NCI-H1436 treated with DMSO at 0.1 percent for 48 hours (cell line): ENCODE results near the gene DYNC1I1.

Experiments
- DNase-seq: peaks from one replicate; lab custom pipeline; 2025; lab: John Stamatoyannopoulos, UW

DYNC1I1 gene

DNA sequence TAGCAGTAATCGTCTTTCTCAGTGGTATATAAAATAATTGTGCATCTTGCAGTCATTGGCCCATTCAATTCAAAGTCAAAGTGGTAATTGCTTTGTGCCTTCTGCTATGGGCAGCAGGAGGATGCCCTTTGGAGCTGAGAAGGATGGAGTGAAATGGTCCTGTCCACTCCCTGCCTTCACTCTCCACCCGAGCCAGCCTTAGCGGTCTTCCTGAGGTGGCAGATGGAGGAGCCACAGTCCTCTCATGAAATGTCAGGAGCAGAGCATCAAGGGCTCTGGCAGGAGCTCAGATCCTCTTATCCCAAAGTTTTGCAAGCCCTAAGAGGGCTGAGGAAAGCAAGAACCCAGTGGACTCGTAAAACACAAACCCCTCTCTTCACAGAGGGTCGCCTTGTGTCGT, 199.4 kb downstream of the DYNC1I1 start:
- DNase-seq, result no peak

GRCh38 chr7:95972523-95972922, 200.2 kb downstream of the DYNC1I1 start:
- DNase-seq, result no peak

DNA sequence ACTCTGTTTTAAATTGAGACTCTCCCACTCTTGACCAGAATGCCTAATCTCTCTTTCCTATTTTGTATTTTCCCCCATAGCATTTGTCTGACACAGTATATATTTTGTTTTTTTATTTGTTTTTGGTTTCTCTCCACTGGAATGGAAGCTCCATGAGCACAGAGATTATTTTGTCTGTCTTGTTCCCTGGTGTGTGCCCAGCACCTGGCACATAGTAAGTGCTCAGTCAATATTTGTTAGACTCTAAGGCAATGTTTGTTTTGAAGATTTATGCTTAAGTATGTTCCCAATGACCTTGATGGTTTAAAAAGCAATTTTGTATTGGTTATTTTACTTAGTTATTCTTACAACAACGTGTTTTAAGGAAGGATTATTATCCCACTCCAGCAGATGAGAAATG, 201.8 kb downstream of the DYNC1I1 start:
- DNase-seq, result no peak

DNA sequence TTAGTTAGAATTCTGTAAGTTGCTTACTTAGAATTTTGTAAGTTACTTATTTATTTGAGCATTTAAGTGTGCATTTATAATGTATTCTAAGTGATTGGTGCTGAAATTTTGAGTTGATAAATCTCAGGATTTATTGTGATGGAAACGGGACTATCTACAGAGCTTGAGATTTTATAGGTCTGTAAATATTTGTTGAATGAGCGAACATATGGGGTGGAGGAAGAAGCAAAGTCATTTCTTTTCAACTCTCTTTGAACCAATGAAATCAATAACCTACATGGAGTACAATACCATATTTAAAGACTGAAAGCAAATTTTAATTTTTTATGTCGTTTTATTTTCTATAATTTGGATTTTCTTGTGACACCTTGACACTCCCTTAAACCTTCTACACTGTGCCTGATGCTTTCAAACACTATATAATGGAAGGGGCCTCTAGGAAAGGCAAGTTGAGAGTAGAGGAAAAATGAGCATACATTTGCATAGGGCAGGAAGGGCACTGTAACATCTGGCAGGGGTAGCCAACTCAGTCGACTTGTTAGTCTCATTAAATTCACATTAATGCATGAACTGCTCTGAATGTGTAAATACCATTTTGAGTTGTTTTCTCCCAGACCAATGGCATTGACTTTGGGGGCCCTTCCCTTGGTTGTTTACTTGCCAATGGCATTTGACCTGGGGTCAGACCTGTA, 204.2 kb downstream of the DYNC1I1 start:
- no peak for DNase-seq

GRCh38 chr7:95977994-95978393, 205.6 kb downstream of the DYNC1I1 start:
- DNase-seq, result no peak

DNA sequence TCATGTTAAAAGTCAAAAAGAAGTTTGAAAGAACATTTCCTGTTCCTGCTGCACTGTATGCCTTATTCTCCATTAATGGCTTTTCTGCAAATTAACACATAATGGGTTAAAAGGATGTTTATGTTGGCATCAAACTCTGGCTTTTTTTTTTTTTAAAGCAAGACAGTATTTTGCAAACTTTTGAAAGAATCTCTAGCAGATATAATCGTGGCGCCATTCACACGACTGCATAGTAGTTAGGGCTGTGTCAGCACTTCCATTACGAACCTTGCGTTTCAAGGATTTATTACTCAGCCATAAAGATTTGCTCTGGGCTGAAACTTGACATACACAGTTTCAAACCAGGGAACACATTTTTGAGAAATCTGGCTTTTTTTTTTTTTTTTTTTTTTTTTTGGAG, 207.8 kb downstream of the DYNC1I1 start:
- DNase-seq, result no peak

DNA sequence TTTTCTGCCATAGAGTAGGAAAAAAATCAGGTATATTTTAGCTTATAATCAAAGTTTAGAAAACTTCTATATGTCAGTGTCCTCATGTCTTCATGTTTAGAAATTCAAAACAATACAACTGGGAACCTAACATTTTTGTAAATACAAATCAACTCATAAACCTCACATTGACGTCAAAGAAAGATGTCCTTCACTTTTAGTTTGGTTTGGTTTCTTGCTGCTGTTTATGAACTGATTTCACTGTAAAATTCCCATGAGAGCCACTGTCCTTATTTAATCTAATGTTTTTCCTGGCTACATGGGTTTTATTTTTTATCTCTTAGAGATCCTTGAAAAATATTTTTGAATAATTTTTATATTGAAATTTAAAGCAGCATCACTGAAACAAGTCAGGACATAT, 208.4 kb downstream of the DYNC1I1 start:
- DNase-seq, result no peak

DNA sequence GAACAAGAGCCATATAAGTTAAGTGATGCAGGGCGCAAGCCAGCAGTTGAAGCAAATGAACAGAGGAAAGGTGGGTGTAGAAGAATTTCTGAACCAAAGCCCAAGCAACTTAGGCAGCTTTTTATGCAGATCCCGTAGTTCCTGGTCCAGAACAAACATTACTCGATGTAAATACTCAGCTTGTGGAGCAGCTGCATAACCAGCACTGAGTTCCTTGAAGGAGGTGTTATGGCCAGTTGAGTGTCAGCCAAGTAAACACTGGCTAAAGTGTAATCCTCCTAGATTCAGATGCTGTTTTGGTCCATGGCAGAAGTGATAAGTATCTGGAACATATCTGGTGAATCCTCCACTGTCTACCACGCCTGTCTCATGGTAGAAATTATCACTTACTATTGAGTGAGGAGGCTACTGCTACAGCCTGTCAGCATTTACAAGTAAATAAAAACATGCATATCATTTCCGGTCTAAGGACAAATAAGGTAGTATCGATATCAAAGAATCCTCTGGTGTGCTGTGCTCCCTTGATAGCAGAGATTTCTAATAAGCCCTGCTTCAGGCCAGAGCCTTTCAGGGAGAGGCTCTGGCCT, 213.9 kb downstream of the DYNC1I1 start:
- DNase-seq, result no peak

- DNase-seq, result no peak
Observed at GRCh38 chr7:95989301-95989700, 216.9 kb downstream of the DYNC1I1 start.

GRCh38 chr7:95993380-95993779, 221.0 kb downstream of the DYNC1I1 start:
- no peak for DNase-seq

DNA sequence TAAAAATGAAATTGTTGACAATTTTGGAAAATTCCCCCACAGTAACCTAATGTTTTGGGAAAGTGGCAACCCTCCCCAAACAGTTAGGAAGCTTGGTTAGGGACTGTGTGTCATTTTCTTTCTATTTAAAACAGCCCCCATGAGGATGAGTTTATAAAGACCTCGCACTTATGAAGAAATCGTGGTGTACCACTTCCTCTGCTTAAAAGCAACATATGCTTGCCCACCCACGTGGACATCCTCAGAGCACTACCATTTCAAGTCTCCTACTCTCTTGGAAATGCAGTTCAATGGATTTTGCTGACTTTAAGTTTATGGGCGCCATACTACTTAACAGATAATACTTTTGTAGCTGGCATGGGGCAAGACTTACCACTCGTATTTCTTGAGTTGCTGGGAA, 223.8 kb downstream of the DYNC1I1 start:
- no peak for DNase-seq

DNA sequence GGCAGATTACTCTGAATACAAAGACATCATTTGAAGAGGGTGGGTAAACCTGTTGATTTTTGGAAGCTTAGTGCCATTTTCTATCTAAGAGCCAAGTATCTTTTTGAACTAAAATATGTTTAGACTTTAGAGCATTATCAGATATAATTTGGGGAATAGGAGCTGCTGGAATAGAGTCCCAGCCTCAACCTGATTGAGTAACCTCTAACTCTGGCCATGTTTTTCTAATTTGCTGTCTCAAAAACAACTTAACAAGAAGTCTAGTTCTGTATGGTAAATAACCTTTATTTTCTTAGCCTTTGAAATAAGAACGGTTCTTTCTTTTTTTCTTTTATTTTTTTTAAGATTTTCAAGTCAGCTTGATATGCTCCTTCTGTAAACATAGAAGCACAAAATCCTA, 224.5 kb downstream of the DYNC1I1 start:
- no peak for DNase-seq

DNA sequence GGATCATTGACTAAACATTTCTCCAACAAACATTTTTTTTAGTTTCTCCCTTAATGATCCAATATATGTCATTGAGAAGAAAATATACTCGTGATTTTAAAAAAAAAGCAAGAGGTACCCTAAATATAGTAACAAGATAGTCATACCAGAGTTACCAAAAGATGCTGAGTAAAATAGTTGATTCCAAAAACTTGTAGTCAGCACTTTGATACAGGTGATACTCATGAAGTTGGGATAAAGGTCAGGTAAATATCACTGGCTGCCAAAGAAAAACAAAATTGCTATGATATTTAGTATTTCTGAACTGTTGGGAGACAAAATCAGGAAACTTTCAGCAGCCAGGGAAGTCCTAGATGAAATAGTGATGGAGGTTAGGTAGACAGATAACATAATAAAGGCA, 225.3 kb downstream of the DYNC1I1 start:
- no peak for DNase-seq

DNA sequence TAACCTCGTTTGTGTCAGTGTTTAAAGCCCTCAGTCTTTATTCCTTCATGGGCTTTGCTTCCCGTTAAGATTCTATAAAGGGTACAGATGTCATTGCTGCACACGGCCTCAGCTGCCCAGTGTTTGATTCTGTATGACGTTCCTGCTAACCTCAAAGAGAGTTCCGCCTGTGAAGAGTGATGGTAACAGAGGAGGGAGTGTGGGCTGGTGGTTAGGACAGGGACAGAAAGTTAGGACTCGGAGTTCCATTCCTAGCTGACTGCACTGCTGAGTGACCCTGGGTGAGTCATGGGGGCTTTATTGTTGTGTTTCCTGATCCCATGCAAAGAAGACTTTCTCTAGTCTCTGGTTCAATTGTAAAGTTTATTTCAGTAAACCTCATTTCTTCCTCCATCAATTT, 227.1 kb downstream of the DYNC1I1 start:
- DNase-seq, result no peak

GRCh38 chr7:96004578-96004977, 232.2 kb downstream of the DYNC1I1 start:
- DNase-seq, result no peak

DNA sequence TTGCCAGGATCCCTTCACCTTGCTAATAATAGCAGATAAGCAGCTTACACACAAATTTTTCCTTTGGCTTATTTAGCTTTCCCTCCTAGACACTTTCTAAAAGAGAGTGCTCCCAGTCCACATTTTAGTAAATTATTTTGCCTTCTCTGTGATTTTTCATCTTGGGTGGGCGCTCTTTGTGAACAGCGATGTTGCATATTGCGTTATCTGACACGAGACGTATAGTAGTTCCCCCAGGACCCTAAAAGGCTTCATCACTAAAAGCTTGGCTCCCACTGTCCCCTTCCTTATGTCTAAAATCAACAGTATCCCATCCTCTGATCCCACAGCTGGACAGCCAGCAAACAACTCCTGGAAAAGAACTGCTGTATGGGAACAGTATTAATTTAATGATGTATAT, 232.9 kb downstream of the DYNC1I1 start:
- no peak for DNase-seq

- DNase-seq, result no peak
Observed at GRCh38 chr7:96009148-96009547, 236.8 kb downstream of the DYNC1I1 start.

DNA sequence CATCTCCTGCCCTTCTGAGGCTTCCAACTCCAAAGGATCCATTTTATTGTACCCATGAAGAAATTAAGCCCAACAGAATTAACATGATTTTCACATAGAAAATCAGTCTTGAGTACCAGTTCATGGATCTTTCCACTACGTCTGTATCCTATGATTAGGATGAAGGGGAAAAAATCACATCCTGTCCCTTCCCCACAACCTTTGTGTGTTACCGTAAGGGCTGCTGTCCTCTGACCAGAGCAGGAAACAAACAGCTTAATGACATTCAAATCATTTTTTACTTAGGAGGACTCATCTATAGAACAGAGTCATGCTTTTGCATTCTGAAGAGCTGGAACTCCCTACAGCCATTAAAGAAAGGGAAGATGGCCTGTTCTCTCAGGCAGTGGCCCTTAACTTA, 241.5 kb downstream of the DYNC1I1 start:
- no peak for DNase-seq

DNA sequence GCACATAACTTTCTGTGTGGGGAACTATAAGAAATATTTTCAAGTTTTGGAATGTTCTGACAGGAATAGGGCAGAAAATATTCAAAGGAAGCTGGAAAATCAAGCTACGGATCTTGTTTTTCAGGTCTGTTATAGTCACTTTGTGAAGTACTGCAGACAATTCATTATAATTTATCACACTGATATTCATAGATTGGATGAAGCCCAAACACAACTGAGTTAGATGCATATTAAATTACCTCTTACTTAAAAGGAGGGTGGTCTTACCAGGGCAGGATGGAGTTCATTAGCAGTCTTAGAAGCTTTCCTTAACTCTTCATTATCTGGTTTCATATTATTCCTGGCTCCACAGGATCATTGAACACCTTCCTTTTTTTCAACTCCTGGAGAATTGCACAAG, 242.3 kb downstream of the DYNC1I1 start:
- no peak for DNase-seq

GRCh38 chr7:96016056-96016586, 243.8 kb downstream of the DYNC1I1 start:
- no peak for DNase-seq

DNA sequence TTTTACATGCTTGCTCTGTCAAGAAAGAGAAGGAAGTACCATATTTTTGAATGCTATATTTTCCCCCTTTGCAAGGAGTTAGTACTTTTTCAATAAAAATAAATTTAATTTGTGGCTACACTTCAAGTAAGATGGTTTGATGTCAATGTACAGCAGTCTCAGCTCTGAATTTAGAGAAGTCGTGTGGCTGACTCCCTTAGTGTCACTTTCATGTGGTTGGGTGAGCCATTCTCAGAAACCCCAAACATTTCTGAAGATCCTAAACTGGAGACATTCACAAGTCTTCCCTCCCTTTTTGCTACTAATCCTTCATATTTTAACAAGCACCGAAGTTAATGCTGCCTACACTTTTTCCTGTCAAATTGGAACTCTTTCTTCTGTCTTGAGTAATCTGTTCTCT, 244.4 kb downstream of the DYNC1I1 start:
- DNase-seq, result no peak

DNA sequence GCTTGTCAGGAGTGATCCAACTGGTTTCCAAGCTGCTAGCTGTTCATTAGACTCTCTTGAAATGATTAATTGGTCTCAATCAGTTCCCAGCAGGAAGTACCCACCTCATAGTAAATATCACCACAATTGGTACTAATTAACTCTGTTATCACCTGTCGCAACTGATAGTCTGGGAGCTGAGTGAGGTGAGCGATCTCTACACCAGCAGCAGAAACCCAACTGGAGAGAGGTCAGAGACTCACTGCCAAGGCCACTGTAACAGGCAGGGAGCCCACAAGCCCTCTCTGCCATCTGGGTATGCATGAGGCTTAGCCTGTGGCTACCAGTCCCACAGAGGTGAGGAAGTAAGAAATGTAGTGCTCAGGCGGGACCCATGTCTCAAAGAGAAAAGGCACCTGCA, 245.5 kb downstream of the DYNC1I1 start:
- no peak for DNase-seq

- DNase-seq, result no peak
Observed at GRCh38 chr7:96021568-96021967, 249.2 kb downstream of the DYNC1I1 start.

- DNase-seq, result no peak
Observed at GRCh38 chr7:96023387-96023786, 251.0 kb downstream of the DYNC1I1 start.
